Activated naive CD8-positive, alpha-beta T cell (primary cell): ENCODE data around the gene EMSY.

ENCODE experiments used
- H3K27ac Mint-ChIP-seq: one replicate; pipeline ENCODE4 v1.8.0; 2021; ENCODE audit warnings: mixed read lengths
- H3K27me3 Mint-ChIP-seq: one replicate; pipeline ENCODE4 v1.8.0; 2021; ENCODE audit warnings: mixed read lengths
- H3K36me3 Mint-ChIP-seq: one replicate; pipeline ENCODE4 v1.8.0; 2021; ENCODE audit warnings: mixed read lengths
- H3K4me1 Mint-ChIP-seq: one replicate; pipeline ENCODE4 v1.8.0; 2021; ENCODE audit warnings: low read depth, mixed read lengths
- H3K4me3 Mint-ChIP-seq: one replicate; pipeline ENCODE4 v1.8.0; 2021; ENCODE audit warnings: mild to moderate bottlenecking, mixed read lengths
- H3K9me3 Mint-ChIP-seq: one replicate; pipeline ENCODE4 v1.8.0; 2021; ENCODE audit warnings: low read depth, mixed read lengths

The EMSY gene

DNA sequence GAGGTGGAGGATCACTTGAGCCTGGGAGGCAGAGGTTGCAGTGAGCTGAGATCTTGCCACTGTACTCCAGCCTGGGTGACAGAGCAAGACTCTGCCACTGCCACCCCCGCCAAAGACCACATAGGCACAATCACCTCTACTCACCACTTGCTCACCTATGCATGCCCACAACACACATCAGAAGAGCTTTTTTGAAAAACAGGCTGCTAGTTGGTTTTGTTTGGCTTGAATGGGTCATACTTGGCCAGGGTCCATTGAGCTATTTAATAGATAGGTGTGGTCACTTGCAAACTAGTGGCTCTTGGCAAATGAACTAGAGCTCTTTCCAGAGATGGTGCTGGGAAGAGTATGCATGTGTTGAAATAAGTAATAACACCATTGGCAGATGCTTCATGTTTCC is 80.1 kb downstream of the EMSY start:
- Mint-ChIP-seq H3K27ac (no peak overlapping the region), H3K4me3 (no peak overlapping the region), H3K27me3 (no peaks in the 10 kb centered on the region), H3K36me3 (peaks cover 17% of the 10 kb centered on the region), H3K9me3 (no peaks in the 10 kb centered on the region), H3K4me1 (no peaks in the 10 kb centered on the region)

DNA sequence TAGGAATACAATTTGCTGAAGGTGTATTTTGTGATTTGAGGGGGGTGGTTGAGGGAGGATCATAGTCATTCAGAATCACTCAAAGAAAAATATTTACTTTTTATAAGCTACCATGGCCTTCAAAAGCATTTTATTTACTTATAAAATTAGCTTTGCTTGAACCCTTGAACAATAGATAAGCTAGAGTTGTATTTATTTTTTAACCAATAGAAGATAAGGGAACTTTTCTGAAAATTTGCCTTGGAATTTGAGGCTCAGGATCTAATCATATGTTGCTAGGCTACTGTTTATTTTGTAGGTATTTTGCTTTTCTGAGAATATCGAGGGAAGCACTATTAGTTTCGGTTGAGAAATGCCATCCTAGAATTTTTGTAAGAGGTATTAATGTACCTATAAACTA is 82.1 kb downstream of the EMSY start:
- no peaks in the 10 kb centered on the region for H3K9me3 Mint-ChIP-seq
- no peak overlapping the region for H3K27ac Mint-ChIP-seq
- H3K4me3 Mint-ChIP-seq, result no peak overlapping the region
- no peaks in the 10 kb centered on the region for H3K4me1 Mint-ChIP-seq
- H3K27me3 Mint-ChIP-seq, result no peaks in the 10 kb centered on the region
- H3K36me3 Mint-ChIP-seq, result peaks cover 17% of the 10 kb centered on the region

DNA sequence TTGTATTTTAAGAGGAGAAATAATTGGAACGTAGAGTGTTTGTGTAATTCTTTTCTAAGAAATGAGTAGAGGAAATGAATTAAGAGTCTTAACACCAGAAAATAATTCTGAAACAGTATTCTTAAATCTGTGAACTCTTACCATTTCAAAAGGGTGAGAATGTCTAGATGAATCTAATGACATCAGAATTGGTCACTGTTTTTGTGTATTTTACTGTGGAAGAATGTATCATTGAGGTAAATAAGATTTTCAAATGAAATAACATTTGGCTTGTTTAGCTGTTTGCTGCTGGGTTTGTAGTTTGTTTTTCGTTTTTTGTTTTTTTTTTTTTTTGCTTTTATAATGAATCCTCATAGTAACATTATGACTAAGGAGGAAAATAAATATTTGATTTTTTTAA is 97.6 kb downstream of the EMSY start:
- Mint-ChIP-seq H3K36me3 (peaks cover 21% of the 10 kb centered on the region), H3K4me1 (no peaks in the 10 kb centered on the region), H3K4me3 (no peak overlapping the region), H3K27me3 (no peaks in the 10 kb centered on the region), H3K27ac (no peak overlapping the region), H3K9me3 (no peaks in the 10 kb centered on the region)

DNA sequence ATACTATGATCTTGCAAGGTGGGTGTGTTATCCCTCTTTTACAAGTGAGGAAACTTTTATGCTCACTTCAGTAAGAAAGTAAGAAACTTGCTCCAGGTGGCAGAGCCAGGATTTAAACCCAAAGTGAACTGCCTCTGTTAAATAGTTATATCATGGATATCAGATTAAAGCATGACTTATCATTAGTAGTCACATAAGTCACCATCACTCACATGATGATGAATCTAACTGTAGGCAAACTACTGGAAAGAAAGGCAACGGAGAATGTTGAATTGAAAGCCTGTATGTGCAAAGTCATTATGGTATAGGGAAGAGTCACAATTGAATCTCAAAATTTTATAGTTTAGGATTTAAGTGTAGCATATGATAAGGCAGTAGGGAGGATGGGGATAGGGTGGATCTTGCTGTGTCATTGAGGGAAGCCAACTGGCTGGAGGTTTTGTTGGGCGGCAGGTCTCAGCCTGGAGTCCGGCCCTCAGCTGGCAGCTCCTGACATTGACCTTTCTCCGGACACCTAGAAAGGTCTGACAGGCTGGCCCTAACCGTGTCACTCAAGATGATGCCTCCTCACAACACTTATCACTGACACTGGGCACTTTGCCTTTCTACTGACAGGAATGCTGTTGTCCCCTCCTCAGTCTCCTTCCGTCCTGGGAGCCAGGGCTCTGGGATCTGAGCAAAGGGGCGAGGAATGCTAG is 98.3 kb downstream of the EMSY start:
- H3K27me3 Mint-ChIP-seq, result no peaks in the 10 kb centered on the region
- no peaks in the 10 kb centered on the region for H3K9me3 Mint-ChIP-seq

DNA sequence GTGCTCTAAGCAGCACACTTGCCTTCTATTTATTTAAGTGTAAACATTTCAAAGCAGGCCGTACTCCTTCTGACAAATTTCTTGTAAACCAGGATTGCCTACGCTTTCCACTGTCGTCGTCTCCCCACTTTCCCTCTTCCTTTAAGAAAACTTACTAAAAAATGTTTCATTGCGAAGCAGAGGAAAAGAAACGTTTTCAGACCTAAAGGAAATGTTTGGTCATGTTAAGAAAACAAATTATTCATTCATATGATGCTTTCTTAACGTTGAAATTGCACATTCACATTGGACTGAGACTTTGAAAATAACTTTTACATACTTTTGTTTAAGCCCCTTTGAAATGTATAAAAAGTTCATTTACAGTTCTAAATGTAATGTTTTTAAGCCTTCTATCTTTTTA is 106.0 kb downstream of the EMSY start:
- Mint-ChIP-seq H3K27ac (no peak overlapping the region), H3K36me3 (peaks cover 8% of the 10 kb centered on the region), H3K27me3 (no peaks in the 10 kb centered on the region), H3K4me1 (no peaks in the 10 kb centered on the region), H3K9me3 (no peaks in the 10 kb centered on the region), H3K4me3 (no peak overlapping the region)

More for the DNA sequence above, 98.3 kb downstream of the EMSY start:
- H3K27ac Mint-ChIP-seq, result no peak overlapping the region
- H3K4me3 Mint-ChIP-seq, result no peak overlapping the region
- no peaks in the 10 kb centered on the region for H3K4me1 Mint-ChIP-seq
- peaks cover 22% of the 10 kb centered on the region for H3K36me3 Mint-ChIP-seq

DNA sequence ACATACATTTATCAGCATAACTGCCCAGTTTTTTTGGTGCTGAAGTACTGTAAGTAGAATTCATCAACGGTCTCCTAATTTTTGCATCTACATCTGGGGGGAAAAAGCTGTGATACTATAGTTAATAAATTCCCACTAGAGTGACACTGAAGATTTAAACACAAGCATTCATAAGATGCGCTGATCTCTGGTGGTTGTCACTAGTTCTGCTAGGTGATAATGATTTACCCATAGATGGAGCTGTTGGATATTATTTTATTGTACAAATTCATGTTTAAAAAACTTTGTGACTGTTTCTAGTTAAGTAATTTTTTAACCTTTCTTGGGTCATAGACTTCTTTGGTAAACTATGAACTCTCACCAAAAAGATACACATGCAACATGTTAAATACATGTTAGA is 106.6 kb downstream of the EMSY start:
- H3K4me3 Mint-ChIP-seq, result no peak overlapping the region
- peaks cover 5% of the 10 kb centered on the region for H3K36me3 Mint-ChIP-seq
- H3K27me3 Mint-ChIP-seq, result no peaks in the 10 kb centered on the region
- no peaks in the 10 kb centered on the region for H3K9me3 Mint-ChIP-seq
- no peaks in the 10 kb centered on the region for H3K4me1 Mint-ChIP-seq
- no peak overlapping the region for H3K27ac Mint-ChIP-seq

DNA sequence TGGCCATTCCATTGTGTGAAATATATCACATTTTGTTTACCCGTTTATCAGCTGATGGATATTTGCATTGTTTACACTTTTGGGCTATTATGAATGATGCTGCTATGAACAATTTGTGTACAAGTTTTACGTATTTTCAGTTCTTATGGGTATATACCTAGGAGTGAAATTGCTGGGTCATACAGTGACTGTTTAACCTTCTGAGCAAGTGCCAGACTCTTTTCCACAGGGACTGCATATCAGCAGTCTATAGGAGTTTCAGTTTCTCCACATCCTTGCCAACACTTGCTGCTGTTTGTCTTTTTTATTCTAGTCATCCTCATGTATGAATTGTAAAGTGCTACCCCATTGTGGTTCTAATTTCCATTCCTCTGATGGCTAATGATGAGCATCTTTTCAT is 108.2 kb downstream of the EMSY start:
- H3K4me1 Mint-ChIP-seq, result no peaks in the 10 kb centered on the region
- no peak overlapping the region for H3K27ac Mint-ChIP-seq
- no peak overlapping the region for H3K4me3 Mint-ChIP-seq
- no peaks in the 10 kb centered on the region for H3K27me3 Mint-ChIP-seq
- no peaks in the 10 kb centered on the region for H3K9me3 Mint-ChIP-seq
- H3K36me3 Mint-ChIP-seq, result peaks cover 2% of the 10 kb centered on the region

DNA sequence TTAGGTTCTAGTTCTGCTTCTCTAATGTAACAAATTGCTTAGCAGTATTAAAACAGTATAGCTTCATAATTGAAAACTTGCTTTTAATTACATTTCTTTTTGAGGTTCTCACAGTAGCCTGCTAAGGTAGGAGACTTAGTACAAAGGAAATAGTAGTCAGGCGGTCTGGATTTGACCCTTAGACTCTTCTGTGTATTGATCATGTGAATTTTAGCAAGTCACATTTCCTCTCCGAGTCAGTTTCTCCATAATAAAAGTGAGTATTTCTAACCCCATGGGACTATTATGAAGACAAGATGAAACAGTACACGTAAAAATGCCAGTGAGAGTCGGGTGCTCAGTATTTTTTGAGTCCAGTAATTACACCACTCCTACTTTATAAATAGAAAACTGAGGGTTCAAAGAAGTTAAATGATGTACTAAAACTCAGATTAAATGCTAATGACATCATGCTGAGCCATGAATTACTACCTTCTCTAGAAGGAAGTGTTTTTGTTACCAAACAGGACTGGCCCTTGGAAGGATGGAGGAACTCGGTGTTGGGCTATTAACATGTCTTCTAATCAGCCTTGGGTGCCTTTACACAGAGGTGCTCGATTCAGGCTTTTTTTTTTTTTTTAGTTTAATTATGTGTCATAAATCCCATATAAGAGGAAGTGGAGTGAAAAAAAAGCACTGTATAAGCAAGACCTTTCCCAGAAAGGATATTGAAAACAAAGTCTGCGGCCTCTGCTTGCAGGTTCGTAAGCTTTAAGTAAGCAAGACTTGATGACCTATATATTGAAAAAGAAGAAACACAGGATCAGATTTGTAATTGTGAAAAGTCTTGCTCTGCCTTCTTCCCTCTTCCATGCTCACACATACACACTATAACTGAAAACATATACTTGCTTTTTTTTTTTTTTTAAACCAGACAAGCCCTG is 109.0 kb downstream of the EMSY start:
- H3K27me3 Mint-ChIP-seq, result no peaks in the 10 kb centered on the region
- H3K9me3 Mint-ChIP-seq, result no peaks in the 10 kb centered on the region
- no peak overlapping the region for H3K27ac Mint-ChIP-seq

DNA sequence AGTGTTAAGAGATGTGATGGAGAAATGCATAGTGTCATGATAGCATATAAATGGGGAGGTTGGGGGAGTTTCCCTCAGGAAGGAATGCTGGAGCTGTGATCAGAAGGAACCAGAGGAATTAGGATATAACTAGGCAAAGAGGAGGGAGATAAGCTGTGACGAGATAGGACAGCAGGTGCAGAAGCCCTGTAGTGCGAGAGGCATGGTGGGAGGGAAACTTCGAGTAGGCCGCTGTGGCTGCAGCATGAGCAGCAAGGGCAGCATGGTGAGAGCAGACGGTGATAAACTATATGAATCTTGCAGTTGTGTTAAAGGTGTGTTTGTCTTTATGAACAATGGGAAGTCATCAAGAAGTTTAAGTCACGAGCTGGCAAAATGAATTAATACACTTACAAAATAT is 109.9 kb downstream of the EMSY start:
- Mint-ChIP-seq H3K9me3 (no peaks in the 10 kb centered on the region), H3K36me3 (no peaks in the 10 kb centered on the region), H3K27ac (no peak overlapping the region), H3K4me1 (no peaks in the 10 kb centered on the region), H3K27me3 (no peaks in the 10 kb centered on the region), H3K4me3 (no peak overlapping the region)

More for the DNA sequence above, 109.0 kb downstream of the EMSY start:
- no peaks in the 10 kb centered on the region for H3K36me3 Mint-ChIP-seq
- H3K4me1 Mint-ChIP-seq, result no peaks in the 10 kb centered on the region
- no peak overlapping the region for H3K4me3 Mint-ChIP-seq

DNA sequence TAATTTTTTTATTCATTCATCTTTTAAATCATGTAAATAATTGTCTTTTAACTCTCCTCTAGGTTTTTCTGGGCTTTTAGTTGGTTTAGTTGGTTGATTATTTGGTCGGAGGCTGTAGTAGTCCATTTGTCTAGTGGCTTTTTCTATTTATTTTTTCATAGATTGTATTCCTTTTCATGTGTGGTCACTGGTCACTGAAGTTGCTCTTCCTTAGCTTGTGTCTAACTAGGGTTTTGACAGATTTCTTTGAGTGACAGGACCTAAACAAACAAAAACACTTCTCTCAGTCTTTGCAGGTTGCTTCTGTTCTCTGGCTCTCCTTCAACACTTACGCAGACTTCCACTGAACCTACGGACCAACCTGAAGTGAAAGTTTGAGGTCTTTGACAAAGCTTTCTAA is 112.6 kb downstream of the EMSY start:
- Mint-ChIP-seq H3K27ac (no peak overlapping the region), H3K27me3 (peaks cover 3% of the 10 kb centered on the region), H3K4me3 (no peak overlapping the region), H3K9me3 (no peaks in the 10 kb centered on the region), H3K36me3 (no peaks in the 10 kb centered on the region), H3K4me1 (peaks cover 3% of the 10 kb centered on the region)

DNA sequence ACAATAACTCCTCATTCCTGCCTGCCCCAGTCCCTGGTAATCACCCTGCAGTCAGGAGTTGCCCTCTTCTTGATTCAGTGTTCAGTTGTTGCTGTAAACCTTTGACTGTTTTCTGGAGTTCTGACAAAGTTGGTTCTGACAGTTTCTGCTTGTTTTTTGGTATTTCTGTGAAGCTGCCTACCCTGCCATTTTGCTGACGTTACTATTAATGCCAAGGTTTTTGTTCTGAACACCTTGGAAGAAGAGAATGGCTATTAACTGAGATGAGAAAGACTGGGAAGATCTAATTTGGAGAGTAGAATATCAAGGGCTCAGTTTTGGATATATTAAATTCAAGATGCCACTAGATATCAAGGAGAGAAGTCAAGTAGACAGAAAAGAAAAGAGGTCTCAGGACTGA is 113.7 kb downstream of the EMSY start:
- H3K36me3 Mint-ChIP-seq, result no peaks in the 10 kb centered on the region
- H3K9me3 Mint-ChIP-seq, result no peaks in the 10 kb centered on the region
- peaks cover 3% of the 10 kb centered on the region for H3K27me3 Mint-ChIP-seq
- no peak overlapping the region for H3K27ac Mint-ChIP-seq
- H3K4me3 Mint-ChIP-seq, result no peak overlapping the region
- peaks cover 3% of the 10 kb centered on the region for H3K4me1 Mint-ChIP-seq

DNA sequence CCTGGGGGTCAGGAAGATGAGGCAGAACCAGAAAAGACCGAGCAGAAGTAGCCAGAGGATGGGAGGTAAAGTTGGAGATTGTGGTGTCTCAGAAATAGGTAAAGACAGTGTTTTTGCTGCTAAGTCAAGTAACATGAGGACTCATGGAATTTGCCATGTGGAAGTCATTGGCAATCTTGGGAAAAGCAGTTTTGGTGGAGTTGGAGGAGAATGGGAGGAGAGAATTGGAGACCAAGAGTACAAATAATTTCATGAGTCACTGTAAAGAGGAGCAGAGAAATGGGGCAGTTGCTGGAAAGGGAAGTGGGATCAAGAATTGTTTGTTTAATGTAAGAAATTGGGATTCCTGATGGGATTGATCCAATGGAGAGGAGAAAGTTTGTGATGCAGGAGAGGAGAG is 114.1 kb downstream of the EMSY start:
- Mint-ChIP-seq H3K27me3 (peaks cover 4% of the 10 kb centered on the region), H3K9me3 (no peaks in the 10 kb centered on the region), H3K27ac (no peak overlapping the region), H3K36me3 (no peaks in the 10 kb centered on the region), H3K4me3 (no peak overlapping the region), H3K4me1 (peaks cover 3% of the 10 kb centered on the region)

DNA sequence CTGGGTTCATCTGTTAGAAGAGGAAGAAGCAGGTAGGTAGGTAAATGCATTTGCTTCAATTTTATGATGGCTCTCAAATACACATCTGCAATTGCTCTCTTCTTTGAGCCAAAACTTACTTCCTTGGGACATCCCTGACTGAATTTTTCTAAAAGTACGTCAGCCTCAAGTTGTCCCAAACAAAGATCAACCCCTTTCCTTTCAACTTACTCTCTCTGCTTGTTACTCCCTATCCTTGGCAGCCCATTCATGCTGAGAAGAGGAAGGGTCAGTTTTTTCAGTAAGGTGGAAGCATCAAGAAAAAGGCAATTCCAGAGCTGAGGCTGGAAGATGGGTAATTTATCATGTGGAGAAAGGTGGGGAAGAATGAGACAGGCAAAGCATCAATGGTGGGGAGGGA is 114.5 kb downstream of the EMSY start:
- Mint-ChIP-seq H3K9me3 (no peaks in the 10 kb centered on the region), H3K27me3 (peaks cover 8% of the 10 kb centered on the region), H3K27ac (no peak overlapping the region), H3K4me1 (peaks cover 3% of the 10 kb centered on the region), H3K36me3 (no peaks in the 10 kb centered on the region), H3K4me3 (no peak overlapping the region)

DNA sequence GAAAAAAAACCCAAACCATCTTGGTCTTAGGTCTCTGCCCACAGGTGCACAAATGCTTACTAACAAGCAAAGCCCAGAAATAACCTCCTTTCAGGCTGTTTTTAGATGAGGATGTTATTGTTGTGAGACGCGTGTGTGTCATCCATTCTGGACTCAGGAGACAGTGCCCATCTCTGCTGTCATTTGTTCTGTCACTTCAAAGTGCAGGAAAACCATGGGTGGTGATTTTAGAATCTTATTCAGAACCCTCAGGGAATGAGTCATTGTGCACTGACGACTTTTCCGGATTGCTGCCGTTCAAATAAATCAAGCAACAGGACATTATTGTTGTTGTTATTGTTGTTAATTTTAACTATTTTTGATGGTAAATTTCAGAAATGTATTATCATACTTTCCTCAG is 115.4 kb downstream of the EMSY start:
- Mint-ChIP-seq H3K9me3 (no peaks in the 10 kb centered on the region), H3K4me1 (peaks cover 3% of the 10 kb centered on the region), H3K36me3 (no peaks in the 10 kb centered on the region), H3K27me3 (peaks cover 13% of the 10 kb centered on the region), H3K27ac (no peak overlapping the region), H3K4me3 (no peak overlapping the region)

DNA sequence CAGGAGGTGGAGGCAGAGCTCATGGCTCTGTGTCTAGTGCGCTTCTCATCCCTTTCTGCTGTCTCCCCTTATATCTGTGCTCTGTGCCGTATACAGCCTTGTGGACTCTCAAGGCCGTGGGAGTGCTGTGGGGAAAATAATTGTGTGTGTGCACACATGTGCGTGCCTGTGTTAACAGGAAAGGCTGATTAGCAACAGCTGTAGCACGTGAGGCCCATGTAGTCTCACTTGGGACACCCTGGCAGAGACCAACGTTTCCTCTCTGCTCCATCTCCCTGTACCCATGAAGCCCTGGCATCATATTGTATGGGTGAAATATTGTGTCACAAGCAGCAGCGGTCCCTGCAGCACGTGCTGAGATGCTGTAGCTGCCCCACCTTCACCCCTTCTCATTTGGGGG is 116.4 kb downstream of the EMSY start:
- Mint-ChIP-seq H3K27me3 (peaks cover 13% of the 10 kb centered on the region), H3K4me1 (peaks cover 3% of the 10 kb centered on the region), H3K9me3 (no peaks in the 10 kb centered on the region), H3K36me3 (no peaks in the 10 kb centered on the region), H3K27ac (no peak overlapping the region), H3K4me3 (no peak overlapping the region)
